ENCODE results near the gene KIF9.
"Not testable (repeated sequence)": the region's sequence is repeated elsewhere in the genome, so short reads cannot be mapped to it uniquely, and the experiment has no call there.

Gene KIF9

GRCh38 chr3:47282424-47283192 lies at the start of gene KIF9, which contains the start of gene KLHL18:
TSS of gene KIF9 (minus strand) at chr3:47282799. CDS start at chr3:47277374, 5,425 bp downstream.
TSS of gene KLHL18 (plus strand) at chr3:47282944. CDS start at chr3:47282966, 22 bp downstream.
- DNase-seq: peak; percentile 51

GRCh38 chr3:47324278-47324865 lies 41.8 kb upstream of the KIF9 start:
- no peak for DNase-seq

GRCh38 chr3:47323431-47324277 lies 41.1 kb upstream of the KIF9 start:
- no peak for DNase-seq

GRCh38 chr3:47319956-47320355 lies 37.4 kb upstream of the KIF9 start:
- no peak for DNase-seq

GRCh38 chr3:47318916-47319315 lies 36.3 kb upstream of the KIF9 start:
- no peak for DNase-seq

GRCh38 chr3:47316151-47316550 lies 33.6 kb upstream of the KIF9 start:
- not testable (repeated sequence) for DNase-seq

- DNase-seq: no peak
Measured at GRCh38 chr3:47315069-47315647, 32.6 kb upstream of the KIF9 start.

GRCh38 chr3:47314056-47314764 lies 31.6 kb upstream of the KIF9 start:
- no peak for DNase-seq

GRCh38 chr3:47313341-47314055 lies 30.9 kb upstream of the KIF9 start:
- DNase-seq: no peak

- DNase-seq: no peak
Measured at GRCh38 chr3:47310391-47310790, 27.8 kb upstream of the KIF9 start.

GRCh38 chr3:47309231-47309630 lies 26.6 kb upstream of the KIF9 start:
- DNase-seq: not testable (repeated sequence)

- DNase-seq: no peak
Measured at GRCh38 chr3:47306022-47306421, 23.4 kb upstream of the KIF9 start.

GRCh38 chr3:47301456-47301855 lies 18.9 kb upstream of the KIF9 start:
- no peak for DNase-seq

- DNase-seq: no peak
Measured at GRCh38 chr3:47299381-47300318, 17.1 kb upstream of the KIF9 start.

- no peak for DNase-seq
Measured at GRCh38 chr3:47298439-47298838, 15.8 kb upstream of the KIF9 start.

- DNase-seq: no peak
Measured at GRCh38 chr3:47296562-47297302, 14.1 kb upstream of the KIF9 start.

GRCh38 chr3:47295976-47296375 lies 13.4 kb upstream of the KIF9 start:
- DNase-seq: no peak

GRCh38 chr3:47295322-47295721 lies 12.7 kb upstream of the KIF9 start:
- no peak for DNase-seq

GRCh38 chr3:47294392-47294791 lies 11.8 kb upstream of the KIF9 start:
- DNase-seq: no peak

GRCh38 chr3:47293822-47294221 lies 11.2 kb upstream of the KIF9 start:
- DNase-seq: no peak
